H9 (cell line): ENCODE data around the gene DISP3. TPM values are rescaled to one million over a fixed set of nuclear protein-coding genes. Genes with fewer than 3 reads are reported as not detected.

Experiments used
- DNase-seq: peaks from one replicate; pipeline ENCODE4 v3.0.0-alpha.2; 2017
- H2AFZ ChIP-seq: one replicate; pipeline ENCODE4 v1.6.1; 2013; ENCODE audit warnings: mild to moderate bottlenecking, low read length, control low read depth, moderate library complexity
- H2AK5ac ChIP-seq: 2 replicates; pipeline ENCODE4 v1.6.1; 2013; ENCODE audit warnings: low read length, control low read depth, mixed read lengths; ENCODE audit not compliant: insufficient read length
- H2BK120ac ChIP-seq: one replicate; pipeline ENCODE4 v1.6.1; 2013; ENCODE audit warnings: low read depth, mild to moderate bottlenecking, low read length, control low read depth, inconsistent platforms; ENCODE audit not compliant: poor library complexity, severe bottlenecking
- H2BK12ac ChIP-seq: 2 replicates; pipeline ENCODE4 v1.6.1; 2013; ENCODE audit warnings: low read length, control low read depth, mixed read lengths, low read depth; ENCODE audit not compliant: insufficient read length
- H2BK15ac ChIP-seq: 2 replicates; pipeline ENCODE4 v1.6.1; 2013; ENCODE audit warnings: low read depth, low read length, control low read depth
- H2BK20ac ChIP-seq: one replicate; pipeline ENCODE4 v1.6.1; 2013; ENCODE audit warnings: low read depth, mild to moderate bottlenecking, low read length, control low read depth, inconsistent platforms; ENCODE audit not compliant: poor library complexity, severe bottlenecking
- H2BK5ac ChIP-seq: 2 replicates; pipeline ENCODE4 v1.6.1; 2013; ENCODE audit warnings: low read length, control low read depth, mixed read lengths; ENCODE audit not compliant: insufficient read length
- H3K14ac ChIP-seq: 2 replicates; pipeline ENCODE4 v1.6.1; 2013; ENCODE audit warnings: low read length, control low read depth; ENCODE audit not compliant: insufficient read depth
- H3K18ac ChIP-seq: 2 replicates; pipeline ENCODE4 v1.6.1; 2013; ENCODE audit warnings: low read depth, mild to moderate bottlenecking, mixed read lengths, low read length, control low read depth; ENCODE audit not compliant: insufficient read length
- H3K23ac ChIP-seq: 2 replicates; pipeline ENCODE4 v1.6.1; 2013; ENCODE audit warnings: low read length, control low read depth, mixed read lengths, low read depth; ENCODE audit not compliant: insufficient read length
- H3K23me2 ChIP-seq: 2 replicates; pipeline ENCODE4 v1.6.1; 2013; ENCODE audit warnings: low read depth, mild to moderate bottlenecking, mixed read lengths, low read length, control low read depth; ENCODE audit not compliant: insufficient read length, poor library complexity, severe bottlenecking
- H3K27ac ChIP-seq: 2 replicates; pipeline ENCODE4 v1.5.1; 2013; ENCODE audit warnings: low read length, control low read depth, mixed read lengths, low read depth; ENCODE audit not compliant: insufficient read length
- H3K27me3 ChIP-seq: 2 replicates; pipeline ENCODE4 v1.6.1; 2013; ENCODE audit warnings: low read length, control low read depth, inconsistent platforms; ENCODE audit not compliant: insufficient read depth
- H3K4ac ChIP-seq: 2 replicates; pipeline ENCODE4 v1.6.1; 2013; ENCODE audit warnings: low read depth, mild to moderate bottlenecking, control low read depth, inconsistent platforms, low read length, moderate library complexity
- H3K4me1 ChIP-seq: 2 replicates; pipeline ENCODE4 v1.6.1; 2013; ENCODE audit warnings: low read length, control low read depth, inconsistent platforms; ENCODE audit not compliant: insufficient read depth
- H3K4me2 ChIP-seq: 2 replicates; pipeline ENCODE4 v1.6.1; 2013; ENCODE audit warnings: low read length, control low read depth, mixed read lengths; ENCODE audit not compliant: insufficient read length, insufficient read depth
- H3K56ac ChIP-seq: 2 replicates; pipeline ENCODE4 v1.6.1; 2013; ENCODE audit warnings: low read depth, mild to moderate bottlenecking, mixed read lengths, low read length, control low read depth; ENCODE audit not compliant: insufficient read length
- H3K79me1 ChIP-seq: 2 replicates; pipeline ENCODE4 v1.6.1; 2013; ENCODE audit warnings: low read depth, mild to moderate bottlenecking, moderate library complexity, low read length, control low read depth, inconsistent platforms; ENCODE audit not compliant: insufficient read depth, poor library complexity, severe bottlenecking
- H3K79me2 ChIP-seq: 2 replicates; pipeline ENCODE4 v1.6.1; 2013; ENCODE audit warnings: low read length, control low read depth, inconsistent platforms; ENCODE audit not compliant: insufficient read depth
- H3K9ac ChIP-seq: 2 replicates; pipeline ENCODE4 v1.6.1; 2013; ENCODE audit warnings: low read length, control low read depth, mixed read lengths; ENCODE audit not compliant: insufficient read length; ENCODE audit errors: extremely low read depth
- H3K9me3 ChIP-seq: one replicate; pipeline ENCODE4 v1.6.1; 2013; ENCODE audit warnings: low read depth, low read length, inconsistent platforms; ENCODE audit not compliant: control insufficient read depth
- H3T11ph ChIP-seq: one replicate; pipeline ENCODE4 v1.6.1; 2013; ENCODE audit warnings: mild to moderate bottlenecking, low read length, control low read depth, inconsistent platforms
- H4K20me1 ChIP-seq: one replicate; pipeline ENCODE4 v1.6.1; 2013; ENCODE audit not compliant: control insufficient read depth, insufficient read length, insufficient read depth
- H4K5ac ChIP-seq: 2 replicates; pipeline ENCODE4 v1.6.1; 2013; ENCODE audit warnings: low read depth, mild to moderate bottlenecking, mixed read lengths, low read length, control low read depth; ENCODE audit not compliant: insufficient read length
- H4K8ac ChIP-seq: replicated peaks from 2 replicates; pipeline ENCODE4 v1.6.1; 2013; ENCODE audit warnings: low read length, control low read depth, mixed read lengths, low read depth; ENCODE audit not compliant: insufficient read length
- H4K91ac ChIP-seq: 2 replicates; pipeline ENCODE4 v1.6.1; 2013; ENCODE audit warnings: low read depth, mild to moderate bottlenecking, moderate library complexity, mixed read lengths, low read length, control low read depth; ENCODE audit not compliant: insufficient read length
- H3K27ac Mint-ChIP-seq, 3 experiments: 2 replicates in 2 of 3; 3 replicates in 1 of 3; pipeline ENCODE4 v1.8.0; 2020 to 2021; ENCODE audit warnings: mixed read lengths in 3 of 3, mild to moderate bottlenecking in 1 of 3, moderate library complexity in 1 of 3
- H3K27me3 Mint-ChIP-seq: 2 replicates; pipeline ENCODE4 v1.8.0; 2021; ENCODE audit warnings: low read depth, mild to moderate bottlenecking, moderate library complexity, mixed read lengths
- H3K36me3 Mint-ChIP-seq, 3 experiments: 2 replicates in 2 of 3; 3 replicates in 1 of 3; pipeline ENCODE4 v1.8.0; 2020 to 2021; ENCODE audit warnings: low read depth in 3 of 3, mixed read lengths in 3 of 3; ENCODE audit not compliant: insufficient read depth in 1 of 3
- H3K4me1 Mint-ChIP-seq, 2 experiments: 2 replicates each; pipeline ENCODE4 v1.8.0; 2020; ENCODE audit warnings: mixed read lengths in 2 of 2
- H3K4me3 Mint-ChIP-seq, 2 experiments: 2 replicates in 1 of 2; 3 replicates in 1 of 2; pipeline ENCODE4 v1.8.0; 2020 to 2021; ENCODE audit warnings: mild to moderate bottlenecking in 2 of 2, mixed read lengths in 2 of 2, moderate library complexity in 1 of 2
- H3K9me3 Mint-ChIP-seq, 2 experiments: 2 replicates in 1 of 2; 3 replicates in 1 of 2; pipeline ENCODE4 v1.8.0; 2020; ENCODE audit warnings: mild to moderate bottlenecking in 2 of 2, mixed read lengths in 2 of 2, moderate library complexity in 1 of 2
- WGBS: extraction: QIAGEN DNeasy Blood & Tissue Kit; methylation state at CpG from one replicate; pipeline ENCODE4 v1.1.7; 2013; ENCODE audit warnings: missing lambda C conversion rate, low lambda C conversion rate, mixed read lengths; ENCODE audit not compliant: insufficient read length; ENCODE audit errors: extremely low coverage; 5-methylcytosine and 5-hydroxymethylcytosine counted together
- total RNA-seq: library from RNA; stranded (reverse); gene quantifications from 2 replicates; pipeline ENCODE4 v1.2.1, GENCODE V29; 2021
- TF ChIP-seq, protein P1 (sequence below): fragments of 200-600 bp; sonication (generic); conservative IDR thresholded peaks from 3 replicates; pipeline ENCODE4 v1.8.0; 2021; ENCODE audit warnings: antibody characterized with exemption, mild to moderate bottlenecking

The DISP3 gene
- total RNA-seq, 1 experiment from 2014 or later: 3.5 TPM

DNA sequence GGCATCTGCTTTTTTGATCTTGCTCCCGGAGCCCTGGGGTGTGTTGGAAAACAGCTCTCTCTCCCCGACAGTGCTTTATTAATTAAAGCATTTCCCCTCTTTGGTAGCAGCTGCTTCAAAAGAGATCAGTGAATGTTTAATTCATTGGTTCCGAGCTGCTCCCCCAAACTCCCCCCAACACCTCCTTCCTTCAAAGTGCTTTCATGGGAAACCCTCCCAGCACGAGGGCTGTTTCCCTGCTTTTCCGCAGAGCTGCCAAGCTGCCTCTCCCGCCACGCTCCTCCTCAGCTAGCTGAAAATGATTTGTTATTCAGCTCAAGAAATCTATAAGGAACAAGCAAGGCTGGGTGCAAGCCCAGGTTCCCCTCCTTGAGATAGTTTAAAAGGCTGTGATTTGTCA is 40.0 kb upstream of the DISP3 start:
- no peaks in the 10 kb centered on the region for H3K79me2 ChIP-seq

More for the DNA sequence above, 40.0 kb upstream of the DISP3 start:
- Histone ChIP-seq H2BK120ac (no peak overlapping the region), H3K23ac (no peak overlapping the region), H4K5ac (no peak overlapping the region), H3K23me2 (no peaks in the 10 kb centered on the region), H4K8ac (no peak overlapping the region), H2BK15ac (no peak overlapping the region), H4K20me1 (no peaks in the 10 kb centered on the region), H2AK5ac (no peak overlapping the region), H2BK20ac (no peak overlapping the region), H3K79me1 (no peaks in the 10 kb centered on the region), H3K18ac (no peak overlapping the region), H3K27me3 (no peaks in the 10 kb centered on the region; the same call in 1 of the 2 replicates), H2BK12ac (no peak overlapping the region), H3K9me3 (no peaks in the 10 kb centered on the region), H3K56ac (no peak overlapping the region), H3T11ph (no peak overlapping the region), H3K4me1 (no peaks in the 10 kb centered on the region), H3K14ac (no peak overlapping the region), H2AFZ (no peak overlapping the region), H3K9ac (no peak overlapping the region), H3K27ac (no peak overlapping the region), H2BK5ac (no peak overlapping the region), H4K91ac (no peak overlapping the region), H3K4ac (no peak overlapping the region), H3K4me2 (no peak overlapping the region)
- Mint-ChIP-seq H3K27ac (no peak overlapping the region), H3K36me3 (no peaks in the 10 kb centered on the region), H3K9me3 (no peaks in the 10 kb centered on the region; a peak in 1 of 5 replicates), H3K4me1 (peaks cover 3 to 8% of the 10 kb centered on the region in 2 experiments; a peak in 3 of 4 replicates), H3K27me3 (peaks cover 13% of the 10 kb centered on the region), H3K4me3 (no peak overlapping the region)
- DNase-seq: no peak
- WGBS: no CpG with 5 or more reads among the region's 7 CpGs
- TF ChIP-seq, protein P1, sequence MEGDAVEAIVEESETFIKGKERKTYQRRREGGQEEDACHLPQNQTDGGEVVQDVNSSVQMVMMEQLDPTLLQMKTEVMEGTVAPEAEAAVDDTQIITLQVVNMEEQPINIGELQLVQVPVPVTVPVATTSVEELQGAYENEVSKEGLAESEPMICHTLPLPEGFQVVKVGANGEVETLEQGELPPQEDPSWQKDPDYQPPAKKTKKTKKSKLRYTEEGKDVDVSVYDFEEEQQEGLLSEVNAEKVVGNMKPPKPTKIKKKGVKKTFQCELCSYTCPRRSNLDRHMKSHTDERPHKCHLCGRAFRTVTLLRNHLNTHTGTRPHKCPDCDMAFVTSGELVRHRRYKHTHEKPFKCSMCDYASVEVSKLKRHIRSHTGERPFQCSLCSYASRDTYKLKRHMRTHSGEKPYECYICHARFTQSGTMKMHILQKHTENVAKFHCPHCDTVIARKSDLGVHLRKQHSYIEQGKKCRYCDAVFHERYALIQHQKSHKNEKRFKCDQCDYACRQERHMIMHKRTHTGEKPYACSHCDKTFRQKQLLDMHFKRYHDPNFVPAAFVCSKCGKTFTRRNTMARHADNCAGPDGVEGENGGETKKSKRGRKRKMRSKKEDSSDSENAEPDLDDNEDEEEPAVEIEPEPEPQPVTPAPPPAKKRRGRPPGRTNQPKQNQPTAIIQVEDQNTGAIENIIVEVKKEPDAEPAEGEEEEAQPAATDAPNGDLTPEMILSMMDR: no peak
